ENCODE data around the gene GZMB. TPM values are rescaled to one million over a fixed set of nuclear protein-coding genes. Genes with fewer than 3 reads are reported as not detected.
"Not testable (repeated sequence)": the region's sequence is repeated elsewhere in the genome, so short reads cannot be mapped to it uniquely, and the experiment has no call there.

GZMB gene
- polyA plus RNA-seq, 3 donors, result 0.30 TPM; not detected in 2

DNA sequence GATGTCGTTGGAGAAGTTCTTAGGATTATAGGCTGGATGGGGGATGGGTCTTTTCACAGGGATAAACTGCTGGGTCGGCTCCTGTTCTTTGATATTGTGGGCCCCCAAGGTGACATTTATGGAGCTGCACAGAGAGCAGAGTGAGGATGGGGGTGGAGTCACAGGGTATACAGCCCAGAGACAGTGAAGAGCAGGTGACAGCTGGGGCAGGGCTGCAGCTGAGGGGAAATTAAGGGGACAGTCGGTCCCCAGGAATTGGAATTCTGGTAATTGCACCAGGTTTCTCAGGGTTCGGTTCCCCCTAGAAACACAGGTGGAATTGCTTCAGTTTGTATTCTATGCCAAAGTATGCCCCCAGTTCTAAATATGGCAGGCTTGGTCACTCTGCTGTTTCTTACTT lies 1.7 kb downstream of the GZMB start:
- no peak for DNase-seq

DNA sequence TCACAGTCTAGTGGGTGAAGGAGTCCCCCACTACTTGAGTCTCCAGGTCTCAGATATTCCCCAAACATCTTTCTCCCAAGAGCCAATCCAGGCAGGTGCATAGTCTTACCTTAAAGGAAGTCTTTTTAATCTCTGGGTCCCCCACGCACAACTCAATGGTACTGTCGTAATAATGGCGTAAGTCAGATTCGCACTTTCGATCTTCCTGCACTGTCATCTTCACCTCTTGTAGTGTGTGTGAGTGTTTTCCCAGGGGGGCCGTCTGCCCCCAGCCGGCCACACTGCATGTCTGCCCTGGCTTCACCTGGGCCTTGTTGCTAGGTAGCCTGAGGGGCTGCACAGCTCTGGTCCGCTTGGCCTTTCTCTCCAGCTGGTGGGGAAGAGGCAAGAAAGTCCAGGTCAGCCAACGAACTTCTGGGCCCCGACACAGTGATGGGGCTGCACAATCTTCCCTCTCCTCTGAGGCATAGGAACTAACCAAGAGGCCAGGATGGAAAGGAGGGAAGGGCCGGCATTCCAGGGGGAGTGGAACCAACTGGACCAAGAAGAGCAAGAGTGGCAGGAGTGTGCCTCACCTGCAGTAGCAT lies 2.1 kb downstream of the GZMB start:
- no peak for DNase-seq

DNA sequence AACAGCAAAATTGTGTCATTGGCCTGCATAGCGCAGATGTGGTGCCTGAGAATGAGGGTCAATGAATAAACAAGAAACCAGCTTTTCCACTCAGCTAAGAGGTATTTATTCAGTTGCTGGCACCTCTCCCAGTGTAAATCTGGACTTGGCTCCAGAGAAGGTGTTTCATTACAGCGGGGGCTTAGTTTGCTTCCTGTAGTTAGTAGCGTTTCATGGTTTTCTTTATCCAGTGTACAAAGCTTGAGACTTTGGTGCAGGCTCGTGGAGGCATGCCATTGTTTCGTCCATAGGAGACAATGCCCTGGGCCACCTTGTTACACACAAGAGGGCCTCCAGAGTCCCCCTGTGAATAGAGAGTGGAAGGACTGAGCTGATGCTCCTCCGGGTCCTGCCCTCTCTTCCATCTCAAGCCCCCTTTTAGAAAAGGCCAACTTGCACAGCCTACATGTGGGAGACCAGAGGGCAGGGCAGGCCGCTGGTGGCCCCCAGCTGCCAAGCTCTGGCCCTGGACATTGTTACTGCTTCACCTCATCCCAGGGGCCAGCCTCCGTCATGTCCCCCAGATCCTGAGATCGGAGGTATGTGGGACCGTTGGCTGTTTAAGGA lies 3.0 kb downstream of the GZMB start:
- DNase-seq, result peak; percentile 10

DNA sequence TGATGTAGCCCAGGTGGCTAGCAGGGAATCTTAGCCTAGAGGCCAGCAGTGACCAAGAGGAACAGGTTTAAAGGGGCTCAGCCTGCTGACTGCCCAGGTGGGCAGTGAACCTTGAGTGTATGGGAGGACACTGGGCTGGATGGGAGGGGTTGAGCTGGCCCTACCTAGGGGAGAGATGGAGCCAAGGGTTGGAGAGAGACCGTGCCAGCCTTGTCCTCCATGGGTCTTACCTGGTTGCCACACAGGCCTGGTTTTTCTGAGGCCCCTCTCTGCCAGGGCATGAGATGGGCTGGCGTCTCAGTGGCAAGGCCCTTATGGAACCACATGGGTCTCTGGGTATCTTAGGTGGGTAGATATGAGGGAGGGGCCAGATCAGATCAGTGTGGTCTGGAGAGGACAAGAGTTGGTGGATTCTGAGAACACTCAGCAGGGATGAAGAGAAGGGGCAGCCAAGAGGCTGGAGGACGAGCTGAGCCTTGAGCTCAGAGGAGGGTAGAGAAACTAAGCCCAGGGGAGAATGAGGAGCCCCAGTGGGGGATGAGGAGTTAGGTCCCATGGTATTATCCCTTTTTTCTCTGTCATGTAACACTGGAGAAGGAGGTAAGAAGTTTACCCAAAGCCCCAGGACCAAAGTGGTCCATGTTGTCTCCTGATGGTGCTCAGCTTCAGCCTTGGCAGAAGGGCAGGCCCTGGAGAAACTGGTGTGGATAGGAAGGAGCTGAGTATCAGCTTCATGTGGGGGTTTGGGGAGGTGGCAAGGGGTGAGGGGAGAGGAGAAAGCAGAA lies 3.7 kb downstream of the GZMB start:
- DNase-seq, result no peak

DNA sequence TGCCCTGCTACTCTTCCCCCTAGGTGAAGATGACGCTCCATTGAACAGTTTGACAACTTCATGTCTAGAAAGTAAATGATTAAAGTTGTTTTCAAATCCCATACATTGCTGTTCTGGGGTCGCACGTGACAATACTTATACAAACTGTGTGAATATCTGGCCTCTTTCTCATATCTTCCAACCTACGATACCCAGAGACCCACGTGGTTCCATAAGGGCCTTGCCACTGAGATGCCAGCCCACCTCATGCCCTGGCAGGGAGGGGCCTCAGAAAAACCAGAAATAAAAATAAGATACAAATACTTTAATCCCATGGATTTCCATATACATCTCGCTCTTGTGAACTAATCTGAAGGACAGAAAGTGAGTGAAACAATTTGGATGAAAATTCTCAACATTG lies 4.5 kb downstream of the GZMB start:
- DNase-seq, result no peak

DNA sequence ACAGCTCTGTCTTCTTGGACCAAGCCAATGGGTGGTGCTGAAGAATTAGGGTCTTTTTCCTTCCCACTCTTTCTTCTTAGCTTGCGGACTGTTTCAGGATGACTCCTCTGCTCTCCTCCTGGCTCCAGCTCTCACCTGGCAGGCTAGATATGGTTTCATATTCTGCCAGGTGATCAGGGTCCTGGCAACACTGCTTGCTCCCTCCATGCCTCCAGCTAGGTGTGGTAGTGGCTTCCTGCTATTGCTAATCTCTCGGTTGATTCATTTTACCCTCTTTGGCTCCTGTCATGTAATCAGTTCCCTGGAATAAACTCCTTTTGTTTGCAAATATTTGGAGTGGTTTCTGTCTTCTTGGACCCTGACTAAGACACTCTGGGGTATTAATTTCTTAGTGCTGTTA lies 20.2 kb downstream of the GZMB start:
- no peak for DNase-seq

DNA sequence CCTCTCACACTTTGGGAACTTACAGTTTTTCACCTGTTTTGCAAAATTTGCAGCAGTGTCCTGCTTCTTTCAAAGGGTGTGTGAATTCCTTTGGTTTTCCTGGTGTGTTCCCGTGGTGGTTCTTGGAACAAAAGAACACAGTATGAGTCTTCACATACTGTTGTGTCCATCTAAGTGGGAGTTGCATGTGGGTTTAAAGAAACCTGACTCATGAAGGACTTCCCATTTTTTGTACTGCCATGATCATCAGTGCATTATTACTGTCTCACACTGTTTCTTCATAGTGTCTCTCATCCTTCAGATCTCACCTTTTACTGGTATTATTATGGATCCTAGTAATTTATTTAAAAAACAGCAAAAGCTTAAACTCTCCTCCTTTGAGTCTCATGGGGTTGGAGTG lies 20.7 kb downstream of the GZMB start:
- no peak for DNase-seq

DNA sequence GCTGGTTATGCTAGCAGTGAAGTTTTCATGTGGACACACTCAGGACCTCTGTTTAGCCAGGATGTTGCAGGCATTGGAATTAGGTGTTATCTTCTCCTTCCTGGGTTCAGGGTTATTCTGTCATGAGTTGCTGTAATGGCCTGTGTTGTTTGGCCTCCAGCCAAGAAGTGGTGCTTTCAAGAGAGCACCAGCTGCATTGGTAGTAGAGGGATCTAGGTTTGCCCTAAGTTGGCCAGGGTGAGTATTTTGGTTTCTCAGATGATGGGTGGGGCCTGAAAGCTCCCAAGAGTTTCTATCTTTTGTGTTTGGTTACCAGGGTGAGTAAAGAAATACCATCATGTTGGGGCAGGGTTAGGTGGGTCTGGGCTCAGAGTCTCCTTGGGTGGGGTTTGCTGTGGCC lies 21.8 kb downstream of the GZMB start:
- DNase-seq, result no peak

DNA sequence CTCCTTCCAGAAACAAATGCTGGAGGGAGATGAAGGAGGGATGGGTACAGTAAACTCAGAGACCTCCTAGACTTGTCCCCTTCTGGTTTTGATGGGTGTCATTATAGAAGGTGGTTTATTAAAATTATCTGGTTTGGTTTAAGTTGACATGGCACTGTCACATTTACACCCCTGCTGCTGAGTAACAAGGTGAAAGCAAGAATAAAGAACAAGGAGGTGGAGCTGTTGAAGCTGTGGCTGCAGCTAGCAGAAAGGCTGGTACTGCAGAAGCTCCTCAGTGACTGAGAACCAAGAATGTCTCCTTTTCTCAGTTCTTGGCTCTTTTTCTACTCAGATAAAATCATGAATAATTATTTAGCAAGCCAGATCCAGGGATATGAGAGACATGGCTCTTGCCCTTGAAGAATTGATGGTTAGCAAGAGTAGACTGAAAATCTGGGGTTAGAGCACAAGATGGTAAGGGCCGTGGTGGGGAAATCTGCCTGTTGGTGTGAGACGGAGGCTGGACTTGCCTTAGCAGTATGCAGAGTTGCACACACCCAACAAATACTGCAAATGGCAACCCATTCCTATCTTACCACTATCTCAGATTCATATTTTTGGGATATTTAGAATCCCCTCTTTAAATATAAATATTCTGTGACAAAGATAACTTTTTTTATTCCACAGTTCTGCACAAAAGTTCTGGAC lies 24.2 kb downstream of the GZMB start, which contains the start of gene GZMH:
TSS of gene GZMH (minus strand) at position 31 of the 690 bp plus-strand sequence. CDS start 72 bp downstream, outside the sequence.
- no peak for DNase-seq

DNA sequence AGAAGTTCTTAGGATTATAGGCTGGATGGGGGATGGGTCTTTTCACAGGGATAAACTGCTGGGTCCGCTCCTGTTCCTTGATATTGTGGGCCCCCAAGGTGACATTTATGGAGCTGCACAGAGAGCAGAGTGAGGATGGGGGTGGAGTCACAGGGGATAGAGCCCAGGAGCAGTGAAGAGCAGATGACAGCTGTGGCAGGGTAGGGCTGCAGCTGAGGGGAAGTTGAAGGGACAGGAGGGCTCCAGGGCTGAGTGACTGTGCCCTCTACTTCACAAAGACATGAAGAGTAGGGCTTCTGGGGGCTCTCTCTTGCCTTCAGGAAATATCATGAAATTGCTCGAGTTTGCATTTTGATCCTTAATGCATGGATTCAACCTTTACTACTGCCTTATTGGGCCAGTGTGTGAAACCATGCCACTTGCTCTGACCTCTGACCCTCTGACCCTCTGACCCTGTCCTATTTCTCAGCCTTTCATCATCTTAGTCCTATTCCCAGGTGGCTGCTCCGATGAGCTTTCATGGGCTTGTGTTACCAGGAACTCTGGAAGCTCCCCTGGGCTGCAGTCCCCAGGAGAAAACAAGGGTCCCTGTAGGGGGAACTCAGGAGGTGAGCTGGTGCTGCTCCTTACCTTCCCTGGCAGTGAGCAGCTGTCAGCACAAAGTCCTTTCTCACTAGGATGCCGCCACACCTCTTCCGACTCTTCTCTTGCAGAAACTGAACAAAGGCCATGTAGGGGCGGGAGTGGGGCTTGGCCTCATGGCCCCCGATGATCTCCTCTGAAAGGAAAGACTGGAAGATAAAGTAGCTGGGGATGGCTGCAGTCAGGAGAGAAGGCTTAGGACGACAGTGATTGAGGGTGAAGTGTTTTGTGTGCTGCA lies 26.1 kb downstream of the GZMB start:
- DNase-seq, result no peak

DNA sequence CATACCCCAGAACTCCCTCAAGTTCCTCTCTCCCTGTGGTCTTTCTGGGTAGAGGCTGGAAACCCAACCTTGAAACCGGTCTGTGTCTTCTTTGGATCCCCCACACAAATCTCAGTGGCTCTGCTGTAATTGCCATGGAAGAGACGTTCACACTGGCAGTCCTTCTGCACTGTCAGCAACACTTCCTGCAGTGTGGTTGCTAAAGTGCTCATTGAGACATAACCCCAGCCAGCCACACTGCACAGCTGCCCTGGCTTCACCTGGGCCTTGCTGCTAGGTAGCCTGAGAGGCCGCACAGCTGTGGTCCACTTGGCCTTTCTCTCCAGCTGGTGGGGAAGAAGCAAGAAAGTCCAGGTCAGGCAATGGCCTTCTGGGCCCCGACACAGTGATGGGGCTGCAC lies 26.9 kb downstream of the GZMB start:
- no peak for DNase-seq

DNA sequence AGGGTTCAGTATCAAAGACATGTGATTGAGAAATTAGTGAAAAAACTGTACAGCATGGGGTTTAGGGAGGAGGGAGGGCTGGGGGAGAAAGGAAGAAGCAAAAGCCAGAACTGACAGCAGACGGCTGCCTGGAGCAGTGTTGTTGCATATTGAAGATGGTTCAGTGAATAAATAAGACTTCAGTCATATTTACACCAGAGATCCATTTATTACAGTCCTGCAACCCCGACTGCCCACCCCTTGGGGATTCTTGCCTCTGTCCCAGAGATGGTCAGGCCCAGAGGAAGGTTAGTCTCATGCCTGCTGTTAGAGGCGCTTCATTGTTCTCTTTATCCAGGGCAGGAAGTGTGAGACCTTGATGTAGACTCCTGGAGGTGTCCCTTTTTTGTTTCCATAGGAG lies 27.7 kb downstream of the GZMB start:
- no peak for DNase-seq

DNA sequence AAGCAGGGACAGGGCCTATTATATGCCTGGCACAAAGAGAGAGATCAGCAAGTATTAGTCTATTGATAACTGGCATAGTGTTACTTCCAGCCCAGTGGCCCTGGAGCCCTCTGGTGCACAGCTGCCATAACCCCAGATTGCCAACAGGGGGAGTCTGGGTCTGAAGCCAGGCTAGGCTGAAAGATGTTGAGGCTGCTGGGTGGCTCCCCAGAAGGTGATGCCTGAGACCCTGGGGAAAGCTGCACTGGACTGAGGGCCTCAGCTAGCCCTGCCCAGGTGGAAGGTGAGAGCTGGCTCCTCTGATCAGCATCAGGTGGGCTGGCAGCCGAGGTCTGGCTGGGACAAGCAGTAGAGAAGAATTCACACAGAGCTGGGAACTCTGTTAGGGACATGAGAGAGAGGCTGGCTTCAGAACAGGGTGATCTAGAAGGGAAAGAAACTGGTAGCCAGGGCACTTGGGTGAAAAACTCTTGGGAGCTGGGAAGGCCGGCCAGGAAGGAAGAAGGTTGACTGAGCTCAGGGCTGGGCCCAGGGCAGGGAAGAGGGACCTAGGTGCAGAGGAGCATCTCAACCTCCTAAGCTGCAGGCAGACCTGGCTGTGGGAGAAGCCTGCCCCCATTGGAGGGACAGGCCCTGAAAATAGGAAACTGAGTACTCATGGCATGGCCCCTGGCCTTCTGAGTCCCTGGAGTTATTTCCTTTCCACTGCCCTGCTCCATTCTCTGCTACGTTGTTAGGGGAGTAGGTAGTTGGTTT lies 28.4 kb downstream of the GZMB start:
- DNase-seq, result no peak

DNA sequence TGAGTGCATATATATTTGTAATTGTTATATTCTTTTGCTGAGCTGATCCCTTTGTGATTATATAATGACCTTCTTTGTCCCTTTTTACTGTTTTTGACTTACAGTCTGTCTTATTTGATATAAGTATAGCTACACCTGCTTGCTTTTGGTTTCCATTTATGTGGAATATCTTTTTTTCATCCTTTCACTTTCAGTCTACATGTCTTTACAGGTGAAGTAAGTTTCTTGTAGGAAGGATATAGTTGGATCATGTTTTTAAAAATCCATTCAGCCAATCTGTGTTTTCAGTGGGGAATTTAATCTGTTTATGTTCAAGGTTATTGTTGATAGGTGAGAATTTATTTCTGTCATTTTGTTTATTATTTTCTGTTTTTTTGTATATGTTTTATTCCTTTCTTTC lies 36.6 kb downstream of the GZMB start:
- DNase-seq, result no peak

DNA sequence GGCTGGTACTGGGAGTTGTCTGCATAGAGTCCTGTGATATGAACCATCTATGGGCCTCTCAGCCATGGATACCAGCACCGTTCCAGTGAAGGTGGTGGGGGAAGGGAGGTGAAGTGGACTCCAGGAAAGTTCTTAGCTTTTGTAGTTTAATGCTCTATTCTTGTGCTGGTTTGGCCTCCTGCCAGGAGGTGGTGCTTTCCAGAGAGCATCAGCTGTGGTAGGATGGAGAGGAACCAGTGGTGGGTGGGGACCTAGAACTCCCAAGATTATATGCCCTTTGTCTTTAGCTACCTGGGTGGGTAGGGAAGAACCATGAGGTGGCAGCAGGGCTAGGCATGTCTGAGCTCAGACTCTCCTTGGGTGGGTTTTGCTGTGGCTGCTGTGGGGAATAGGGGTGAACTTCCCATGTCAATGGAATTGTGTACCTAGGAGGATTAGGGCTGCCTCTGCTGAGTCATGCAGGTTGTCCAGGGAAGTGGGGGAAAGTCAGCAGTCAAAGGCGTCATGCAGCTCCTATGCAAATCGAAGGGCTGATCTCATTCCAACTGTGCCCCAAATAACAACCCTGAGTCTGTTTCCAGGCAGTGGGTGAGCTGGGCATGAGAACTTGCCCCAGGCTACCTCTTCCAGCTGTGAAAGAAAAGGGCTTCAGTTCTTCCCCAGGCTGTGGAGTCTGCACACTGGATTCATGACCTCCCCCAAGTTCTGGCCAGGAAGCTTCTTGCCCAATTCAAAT lies 38.7 kb downstream of the GZMB start:
- no peak for DNase-seq

DNA sequence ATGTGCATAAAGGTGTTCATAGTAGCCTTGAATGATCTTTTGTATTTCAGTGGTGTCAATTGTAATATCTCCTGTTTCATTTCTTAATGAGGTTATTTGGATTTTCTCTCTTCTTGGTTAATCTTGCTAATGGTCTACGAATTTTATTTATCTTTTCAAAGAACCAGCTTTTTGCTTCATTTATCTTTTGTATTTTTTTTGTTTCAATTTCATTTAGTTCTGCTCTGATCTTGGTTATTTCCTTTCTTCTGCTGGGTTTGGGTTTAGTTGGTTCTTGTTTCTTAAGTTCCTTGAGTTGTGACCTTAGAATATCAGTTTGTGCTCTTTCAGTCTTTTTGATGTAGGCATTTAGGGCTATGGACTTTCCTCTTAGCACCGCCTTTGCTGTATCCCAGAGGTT lies 43.0 kb downstream of the GZMB start:
- DNase-seq, result not testable (repeated sequence)

DNA sequence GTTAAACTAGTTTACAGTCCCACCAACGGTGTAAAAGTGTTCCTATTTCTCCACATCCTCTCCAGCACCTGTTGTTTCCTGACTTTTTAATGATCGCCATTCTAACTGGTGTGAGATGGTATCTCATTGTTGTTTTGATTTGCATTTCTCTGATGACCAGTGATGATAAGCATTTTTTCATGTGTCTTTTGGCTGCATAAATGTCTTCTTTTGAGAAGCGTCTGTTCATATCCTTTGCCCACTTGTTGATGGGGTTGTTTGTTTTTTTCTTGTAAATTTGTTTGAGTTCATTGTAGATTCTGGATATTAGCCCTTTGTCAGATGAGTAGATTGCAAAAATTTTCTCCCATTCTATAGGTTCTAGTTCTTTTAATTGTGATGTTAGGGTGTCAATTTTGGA lies 49.6 kb downstream of the GZMB start:
- DNase-seq, result not testable (repeated sequence)
